Measurements from ENCODE around the gene IRF7. TPM values are rescaled to one million over a fixed set of nuclear protein-coding genes. Genes with fewer than 3 reads are reported as not detected.
A peak's percentile ranks its signal among the peaks of the same experiment; 100 is the strongest.

IRF7 gene
- total RNA-seq, 1 donor from 2014 or later: 16.6 TPM

DNA sequence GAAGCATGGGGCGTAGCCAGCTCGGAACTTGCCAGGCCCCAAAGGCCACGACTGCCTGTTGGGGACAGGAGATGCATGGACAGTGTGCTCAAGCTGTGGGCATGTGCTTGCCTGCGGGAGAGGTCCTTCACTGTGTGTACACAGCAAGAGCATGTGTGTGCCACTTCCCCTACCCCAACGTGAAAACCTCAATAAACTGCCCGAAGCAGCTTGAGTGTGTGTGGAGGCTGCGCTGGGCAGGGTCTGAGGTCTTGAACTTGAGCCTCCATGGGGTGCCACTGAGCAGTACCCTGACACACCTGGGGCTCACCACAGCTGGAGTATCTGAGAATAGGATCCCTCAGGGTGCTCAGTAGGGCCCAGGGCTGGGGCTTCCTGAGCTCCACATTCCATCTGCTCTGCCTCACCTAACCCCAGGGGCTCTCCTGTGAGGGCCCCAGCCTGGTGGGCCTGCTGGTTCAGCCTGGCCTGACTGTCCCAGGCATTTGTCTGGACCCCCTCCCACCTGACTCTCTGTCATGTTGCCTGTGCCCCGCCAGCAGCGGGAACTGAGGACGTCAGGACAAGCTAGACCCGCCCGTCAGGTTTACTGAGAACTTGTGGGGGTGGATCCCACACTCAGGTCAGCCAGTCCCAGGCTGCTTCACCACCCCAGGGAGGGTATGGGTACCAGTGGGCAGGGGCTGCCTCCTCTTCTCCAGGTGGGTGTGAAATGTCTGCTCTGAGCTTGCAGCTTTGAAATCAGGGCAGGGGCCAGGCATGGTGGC is 51.8 kb downstream of the IRF7 start:
- peak; percentile 59 for DNase-seq (ENCODE audit: low spot score)

DNA sequence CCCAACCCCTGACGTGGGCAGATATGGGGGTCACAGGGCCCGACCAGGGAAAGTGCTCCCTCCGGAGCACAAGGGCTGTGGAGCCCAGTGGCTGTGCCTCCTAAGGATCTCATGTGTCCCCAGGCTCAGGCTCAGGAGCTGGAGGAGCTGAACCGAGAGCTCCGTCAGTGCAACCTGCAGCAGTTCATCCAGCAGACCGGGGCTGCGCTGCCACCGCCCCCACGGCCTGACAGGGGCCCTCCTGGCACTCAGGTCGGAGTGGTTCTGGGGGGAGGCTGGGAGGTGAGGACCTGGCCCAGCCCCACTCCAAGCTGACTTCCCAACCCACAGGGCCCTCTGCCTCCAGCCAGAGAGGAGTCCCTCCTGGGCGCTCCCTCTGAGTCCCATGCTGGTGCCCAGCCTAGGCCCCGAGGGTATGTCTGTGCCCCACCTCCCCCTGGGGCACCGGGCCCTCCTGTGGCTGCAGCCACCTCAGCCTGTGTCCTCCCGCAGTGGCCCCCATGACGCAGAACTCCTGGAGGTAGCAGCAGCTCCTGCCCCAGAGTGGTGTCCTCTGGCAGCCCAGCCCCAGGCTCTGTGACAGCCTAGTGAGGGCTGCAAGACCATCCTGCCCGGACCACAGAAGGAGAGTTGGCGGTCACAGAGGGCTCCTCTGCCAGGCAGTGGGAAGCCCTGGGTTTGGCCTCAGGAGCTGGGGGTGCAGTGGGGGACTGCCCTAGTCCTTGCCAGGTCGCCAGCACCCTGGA is 52.5 kb downstream of the IRF7 start:
- DNase-seq (ENCODE audit: low spot score): no peak

Other genes with a start within 250 kb of the IRF7 start
- gene B4GALNT4, start 246.5 kb downstream of the IRF7 start, total RNA-seq (ENCODE audit: insufficient read depth, low replicate concordance): 7.2 TPM
- gene PKP3, start 221.7 kb downstream of the IRF7 start, total RNA-seq (ENCODE audit: insufficient read depth, low replicate concordance): 36.6 TPM
- gene SIGIRR, start 201.0 kb downstream of the IRF7 start, total RNA-seq (ENCODE audit: insufficient read depth, low replicate concordance): 10.8 TPM
- 5.1 TPM for gene ANO9, start 173.9 kb downstream of the IRF7 start, total RNA-seq (ENCODE audit: insufficient read depth, low replicate concordance)
- 73.4 TPM for gene PTDSS2, start 165.7 kb downstream of the IRF7 start, total RNA-seq (ENCODE audit: insufficient read depth, low replicate concordance)
- 132 TPM for gene RNH1, start 108.7 kb downstream of the IRF7 start, total RNA-seq (ENCODE audit: insufficient read depth, low replicate concordance)
- 46.5 TPM for gene HRAS, start 80.4 kb downstream of the IRF7 start, total RNA-seq (ENCODE audit: insufficient read depth, low replicate concordance)
- gene LRRC56, start 78.4 kb downstream of the IRF7 start, total RNA-seq (ENCODE audit: insufficient read depth, low replicate concordance): not detected
- 0.48 TPM for gene LMNTD2, start 55.2 kb downstream of the IRF7 start, total RNA-seq (ENCODE audit: insufficient read depth, low replicate concordance)
- 1.7 TPM for gene RASSF7, start 55.0 kb downstream of the IRF7 start, total RNA-seq (ENCODE audit: insufficient read depth, low replicate concordance)
- gene PHRF1, start 39.5 kb downstream of the IRF7 start, total RNA-seq (ENCODE audit: insufficient read depth, low replicate concordance): 31.5 TPM
- gene CDHR5, start 9.0 kb upstream of the IRF7 start, total RNA-seq (ENCODE audit: insufficient read depth, low replicate concordance): not detected
- gene SCT, start 11.2 kb upstream of the IRF7 start, total RNA-seq (ENCODE audit: insufficient read depth, low replicate concordance): not detected
- gene DRD4, start 21.3 kb upstream of the IRF7 start, total RNA-seq (ENCODE audit: insufficient read depth, low replicate concordance): not detected
- gene DEAF1, start 79.3 kb upstream of the IRF7 start, total RNA-seq (ENCODE audit: insufficient read depth, low replicate concordance): 54.9 TPM
- gene TMEM80, start 79.9 kb upstream of the IRF7 start, total RNA-seq (ENCODE audit: insufficient read depth, low replicate concordance): 7.7 TPM
- 28.6 TPM for gene EPS8L2, start 90.3 kb upstream of the IRF7 start, total RNA-seq (ENCODE audit: insufficient read depth, low replicate concordance)
- gene TALDO1, start 131.5 kb upstream of the IRF7 start, total RNA-seq (ENCODE audit: insufficient read depth, low replicate concordance): 76.1 TPM
- 26.2 TPM for gene GATD1, start 161.5 kb upstream of the IRF7 start, total RNA-seq (ENCODE audit: insufficient read depth, low replicate concordance)
- 1.4 TPM for gene CEND1, start 174.1 kb upstream of the IRF7 start, total RNA-seq (ENCODE audit: insufficient read depth, low replicate concordance)
- gene SLC25A22, start 182.3 kb upstream of the IRF7 start, total RNA-seq (ENCODE audit: insufficient read depth, low replicate concordance): 2.2 TPM
- 19.3 TPM for gene PIDD1, start 189.3 kb upstream of the IRF7 start, total RNA-seq (ENCODE audit: insufficient read depth, low replicate concordance)
- gene RPLP2, start 194.0 kb upstream of the IRF7 start, total RNA-seq (ENCODE audit: insufficient read depth, low replicate concordance): 439 TPM
- gene PNPLA2, start 203.0 kb upstream of the IRF7 start, total RNA-seq (ENCODE audit: insufficient read depth, low replicate concordance): 6.7 TPM
- gene CRACR2B, start 212.0 kb upstream of the IRF7 start, total RNA-seq (ENCODE audit: insufficient read depth, low replicate concordance): 3.1 TPM
- 159 TPM for gene CD151, start 217.0 kb upstream of the IRF7 start, total RNA-seq (ENCODE audit: insufficient read depth, low replicate concordance)
- 14.0 TPM for gene POLR2L, start 226.6 kb upstream of the IRF7 start, total RNA-seq (ENCODE audit: insufficient read depth, low replicate concordance)
- 43.8 TPM for gene TSPAN4, start 226.9 kb upstream of the IRF7 start, total RNA-seq (ENCODE audit: insufficient read depth, low replicate concordance)